ENCODE results near the gene OR6J1.
A peak's percentile ranks its signal among the peaks of the same experiment; 100 is the strongest.

OR6J1 gene

GRCh38 chr14:22653012-22653621 is 9.0 kb upstream of the OR6J1 start:
- no peak overlapping the region for H3K4me3 ChIP-seq (ENCODE audit: low read depth, low read length)
- no peak overlapping the region for H3K9ac ChIP-seq
- H3K9me3 ChIP-seq (ENCODE audit: control insufficient read depth, low read length) = no peaks in the 10 kb centered on the region
- no peaks in the 10 kb centered on the region for H3K4me1 ChIP-seq
- no peak overlapping the region for H3K4me2 ChIP-seq (ENCODE audit: low read length)
- no peaks in the 10 kb centered on the region for H3K79me2 ChIP-seq
- H3K27ac ChIP-seq = no peak overlapping the region
- H3K36me3 ChIP-seq (ENCODE audit: control insufficient read depth, insufficient read depth, low read length) = no peaks in the 10 kb centered on the region
- no peaks in the 10 kb centered on the region for H3K27me3 ChIP-seq (ENCODE audit: control insufficient read depth, insufficient read depth, low read length)
- peak; percentile 88 for TF ChIP-seq CTCF (IDR thresholded peaks at IDR 0.05)
- H2AFZ ChIP-seq = peak overlapping the region; percentile 7

GRCh38 chr14:22651586-22651985 is 7.4 kb upstream of the OR6J1 start:
- Histone ChIP-seq H3K4me2 (ENCODE audit: low read length) (no peak overlapping the region), H3K79me2 (no peaks in the 10 kb centered on the region), H3K9me3 (ENCODE audit: control insufficient read depth, low read length) (no peaks in the 10 kb centered on the region), H3K27me3 (ENCODE audit: control insufficient read depth, insufficient read depth, low read length) (no peaks in the 10 kb centered on the region), H2AFZ (no peak overlapping the region), H3K4me1 (no peaks in the 10 kb centered on the region), H3K27ac (no peak overlapping the region), H3K9ac (no peak overlapping the region), H3K36me3 (ENCODE audit: control insufficient read depth, insufficient read depth, low read length) (no peaks in the 10 kb centered on the region), H3K4me3 (ENCODE audit: low read depth, low read length) (no peak overlapping the region)
- TF ChIP-seq CTCF (IDR thresholded peaks at IDR 0.05) = no peak

GRCh38 chr14:22650960-22651521 is 6.9 kb upstream of the OR6J1 start:
- H2AFZ ChIP-seq = no peak overlapping the region
- H3K27ac ChIP-seq = no peak overlapping the region
- H3K27me3 ChIP-seq (ENCODE audit: control insufficient read depth, insufficient read depth, low read length) = no peaks in the 10 kb centered on the region

GRCh38 chr14:22650046-22650739 is 6.0 kb upstream of the OR6J1 start:
- Histone ChIP-seq H3K4me2 (ENCODE audit: low read length) (no peak overlapping the region), H3K27ac (no peak overlapping the region), H3K79me2 (no peaks in the 10 kb centered on the region), H3K9me3 (ENCODE audit: control insufficient read depth, low read length) (no peaks in the 10 kb centered on the region), H2AFZ (no peak overlapping the region), H3K36me3 (ENCODE audit: control insufficient read depth, insufficient read depth, low read length) (no peaks in the 10 kb centered on the region), H3K4me3 (ENCODE audit: low read depth, low read length) (no peak overlapping the region), H3K27me3 (ENCODE audit: control insufficient read depth, insufficient read depth, low read length) (no peaks in the 10 kb centered on the region), H3K4me1 (no peaks in the 10 kb centered on the region), H3K9ac (no peak overlapping the region)
- TF ChIP-seq CTCF (IDR thresholded peaks at IDR 0.05) = no peak

More at GRCh38 chr14:22650960-22651521, 6.9 kb upstream of the OR6J1 start:
- TF ChIP-seq CTCF (IDR thresholded peaks at IDR 0.05) = no peak
- Histone ChIP-seq H3K9ac (no peak overlapping the region), H3K9me3 (ENCODE audit: control insufficient read depth, low read length) (no peaks in the 10 kb centered on the region), H3K4me2 (ENCODE audit: low read length) (no peak overlapping the region), H3K79me2 (no peaks in the 10 kb centered on the region), H3K4me3 (ENCODE audit: low read depth, low read length) (no peak overlapping the region), H3K36me3 (ENCODE audit: control insufficient read depth, insufficient read depth, low read length) (no peaks in the 10 kb centered on the region), H3K4me1 (no peaks in the 10 kb centered on the region)

Data from parathyroid adenoma (tissue), 2 donors.